Smooth muscle cell (in vitro differentiated cells): ENCODE measurements around the gene MAP3K5. TPM values are rescaled to one million over a fixed set of nuclear protein-coding genes. Genes with fewer than 3 reads are reported as not detected.

Experiments
- DNase-seq: peaks from one replicate; lab custom pipeline; 2025; ENCODE audit not compliant: unreplicated experiment; lab: John Stamatoyannopoulos, UW
- H2AFZ ChIP-seq: fragments of 200-600 bp; sonication (generic); 2 replicates; pipeline ENCODE4 v1.6.0; 2016; ENCODE audit warnings: antibody characterized with exemption, low read depth, mild to moderate bottlenecking
- H3F3A ChIP-seq: fragments of 200-600 bp; sonication (generic); 2 replicates; pipeline ENCODE4 v1.6.0; 2017; ENCODE audit warnings: antibody characterized with exemption, low read depth
- H3K27ac ChIP-seq: fragments of 200-600 bp; sonication (generic); 2 replicates; pipeline ENCODE4 v1.5.1; 2016; ENCODE audit warnings: low read depth, mild to moderate bottlenecking
- H3K27me3 ChIP-seq: fragments of 200-600 bp; sonication (generic); 2 replicates; pipeline ENCODE4 v1.6.1; 2016; ENCODE audit warnings: low read depth, mild to moderate bottlenecking
- H3K36me3 ChIP-seq: fragments of 200-600 bp; sonication (generic); 2 replicates; pipeline ENCODE4 v1.5.1; 2016; ENCODE audit warnings: low read depth
- H3K4me1 ChIP-seq: fragments of 200-600 bp; sonication (generic); 2 replicates; pipeline ENCODE4 v1.5.1; 2016; ENCODE audit warnings: low read depth
- H3K4me2 ChIP-seq: fragments of 200-600 bp; sonication (generic); 2 replicates; pipeline ENCODE4 v1.6.0; 2016; ENCODE audit warnings: mild to moderate bottlenecking
- H3K4me3 ChIP-seq: fragments of 200-600 bp; sonication (generic); 2 replicates; pipeline ENCODE4 v1.5.1; 2016; ENCODE audit warnings: mild to moderate bottlenecking
- H3K79me2 ChIP-seq: fragments of 200-600 bp; sonication (generic); 2 replicates; pipeline ENCODE4 v1.6.0; 2016; ENCODE audit warnings: low read depth, mild to moderate bottlenecking
- H3K9ac ChIP-seq: fragments of 200-600 bp; sonication (generic); 2 replicates; pipeline ENCODE4 v1.6.0; 2016; ENCODE audit warnings: low read depth
- H3K9me3 ChIP-seq: fragments of 200-600 bp; sonication (generic); replicated peaks from 2 replicates; pipeline ENCODE4 v1.5.1; 2016; ENCODE audit warnings: low read depth
- H4K20me1 ChIP-seq: fragments of 200-600 bp; sonication (generic); 2 replicates; pipeline ENCODE4 v1.6.0; 2016; ENCODE audit warnings: low read depth
- WGBS: methylation state at CpG from one replicate; pipeline ENCODE4 v1.1.7; 2016; ENCODE audit warnings: low lambda C conversion rate; 5-methylcytosine and 5-hydroxymethylcytosine counted together
- polyA plus RNA-seq: library from polyadenylated mRNA; unstranded; fragments of >200 nt; fragmentation: Nextera tagmentation; extraction: Ambion mirVana; gene quantifications from 2 replicates; pipeline ENCODE4 v1.2.1, GENCODE V29; 2016
- total RNA-seq: library from RNA; depleted of rRNA; stranded (reverse); fragments of >200 nt; gene quantifications from 2 replicates; pipeline ENCODE4 v1.2.3, GENCODE V29; 2014
- TF ChIP-seq, protein P1 (sequence below): fragments of 200-600 bp; sonication (generic); IDR thresholded peaks from 2 replicates; pipeline ENCODE4 v1.5.1; 2017; ENCODE audit warnings: borderline replicate concordance, mild to moderate bottlenecking, antibody characterized with exemption; ENCODE audit not compliant: insufficient read depth, poor library complexity, severe bottlenecking

MAP3K5 gene
- total and polyA plus RNA-seq, 2 experiments from 2014 or later: 0.93 to 2.1 TPM

DNA sequence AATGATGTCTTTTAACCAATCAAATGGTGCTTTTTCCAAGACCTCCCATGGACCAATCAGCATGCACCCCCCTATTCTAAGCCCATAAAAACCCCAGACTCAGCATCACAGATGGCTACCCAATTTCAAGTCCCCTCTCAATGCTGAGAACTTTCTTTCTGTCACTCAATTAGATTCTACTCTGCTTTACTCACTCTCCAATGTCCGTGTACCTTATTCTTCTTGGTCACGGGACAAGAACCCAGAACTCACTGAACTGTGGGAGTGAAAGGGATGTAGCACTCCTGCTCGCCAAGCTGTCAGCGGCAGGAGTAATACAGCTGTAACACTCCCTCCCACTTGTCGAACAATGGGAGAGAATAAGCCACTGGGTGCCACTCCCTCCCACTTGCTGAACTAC, 221.2 kb downstream of the MAP3K5 start:
- Histone ChIP-seq H3K4me3 (no peak overlapping the region), H3F3A (no peaks in the 10 kb centered on the region), H4K20me1 (no peaks in the 10 kb centered on the region), H3K9ac (no peak overlapping the region), H3K27me3 (no peaks in the 10 kb centered on the region), H3K9me3 (no peaks in the 10 kb centered on the region), H3K36me3 (no peaks in the 10 kb centered on the region), H3K4me2 (no peak overlapping the region), H3K4me1 (no peaks in the 10 kb centered on the region), H3K27ac (no peak overlapping the region), H3K79me2 (no peaks in the 10 kb centered on the region), H2AFZ (no peak overlapping the region)
- TF ChIP-seq, protein P1, sequence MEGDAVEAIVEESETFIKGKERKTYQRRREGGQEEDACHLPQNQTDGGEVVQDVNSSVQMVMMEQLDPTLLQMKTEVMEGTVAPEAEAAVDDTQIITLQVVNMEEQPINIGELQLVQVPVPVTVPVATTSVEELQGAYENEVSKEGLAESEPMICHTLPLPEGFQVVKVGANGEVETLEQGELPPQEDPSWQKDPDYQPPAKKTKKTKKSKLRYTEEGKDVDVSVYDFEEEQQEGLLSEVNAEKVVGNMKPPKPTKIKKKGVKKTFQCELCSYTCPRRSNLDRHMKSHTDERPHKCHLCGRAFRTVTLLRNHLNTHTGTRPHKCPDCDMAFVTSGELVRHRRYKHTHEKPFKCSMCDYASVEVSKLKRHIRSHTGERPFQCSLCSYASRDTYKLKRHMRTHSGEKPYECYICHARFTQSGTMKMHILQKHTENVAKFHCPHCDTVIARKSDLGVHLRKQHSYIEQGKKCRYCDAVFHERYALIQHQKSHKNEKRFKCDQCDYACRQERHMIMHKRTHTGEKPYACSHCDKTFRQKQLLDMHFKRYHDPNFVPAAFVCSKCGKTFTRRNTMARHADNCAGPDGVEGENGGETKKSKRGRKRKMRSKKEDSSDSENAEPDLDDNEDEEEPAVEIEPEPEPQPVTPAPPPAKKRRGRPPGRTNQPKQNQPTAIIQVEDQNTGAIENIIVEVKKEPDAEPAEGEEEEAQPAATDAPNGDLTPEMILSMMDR: no peak
- WGBS: 92% methylated on average over 5 of the region's 5 CpGs
- DNase-seq: no peak

DNA sequence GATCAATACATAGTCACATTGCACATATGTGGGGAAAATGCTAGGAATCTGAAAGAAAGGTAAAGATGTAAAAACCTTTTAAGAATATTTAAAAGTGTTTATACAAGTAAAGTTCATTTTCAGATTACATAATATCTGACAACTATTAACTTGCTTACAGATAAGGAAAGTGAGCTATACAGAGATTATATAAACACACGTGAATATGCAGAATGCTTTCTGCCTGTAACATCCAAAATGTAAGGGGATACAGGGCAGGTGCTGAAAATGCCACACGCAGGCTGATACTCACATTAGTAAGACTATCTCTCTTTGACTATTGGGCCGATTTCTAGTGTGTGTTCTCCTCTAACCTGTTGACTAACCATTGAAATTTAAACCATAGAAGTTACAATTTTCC, 224.1 kb downstream of the MAP3K5 start:
- H3F3A ChIP-seq: no peaks in the 10 kb centered on the region
- H3K9ac ChIP-seq: no peak overlapping the region
- no peak overlapping the region for H2AFZ ChIP-seq
- H3K4me1 ChIP-seq: no peaks in the 10 kb centered on the region
- H3K27me3 ChIP-seq: peaks cover 8% of the 10 kb centered on the region
- no peak overlapping the region for H3K4me2 ChIP-seq
- H3K79me2 ChIP-seq: no peaks in the 10 kb centered on the region
- no peaks in the 10 kb centered on the region for H3K36me3 ChIP-seq
- no peaks in the 10 kb centered on the region for H4K20me1 ChIP-seq
- no peak overlapping the region for H3K4me3 ChIP-seq
- WGBS: 93% methylated on average over 3 of the region's 3 CpGs
- DNase-seq: no peak
- TF ChIP-seq, protein P1: no peak
- no peaks in the 10 kb centered on the region for H3K9me3 ChIP-seq
- no peak overlapping the region for H3K27ac ChIP-seq

DNA sequence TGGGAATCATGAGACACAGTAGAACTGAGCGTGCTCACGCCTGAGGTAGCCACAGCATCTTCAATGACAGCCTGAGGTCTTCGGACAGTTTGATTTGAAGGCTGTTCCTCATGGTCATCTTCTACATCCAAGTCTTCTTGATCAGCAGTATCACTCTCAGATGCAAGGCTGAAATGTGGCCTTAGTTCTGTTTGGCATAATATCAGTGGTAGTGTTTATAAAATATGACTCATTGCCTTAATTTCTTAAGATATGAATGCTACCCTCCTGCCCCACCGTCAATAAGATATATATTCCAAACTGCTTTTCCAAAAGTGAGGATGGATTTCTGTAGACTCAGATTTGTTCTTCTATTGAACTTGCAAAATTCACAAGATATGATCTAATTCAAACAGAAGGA, 224.6 kb downstream of the MAP3K5 start:
- H3F3A ChIP-seq: no peaks in the 10 kb centered on the region
- H4K20me1 ChIP-seq: no peaks in the 10 kb centered on the region
- H3K9ac ChIP-seq: no peak overlapping the region
- no peak overlapping the region for H3K4me3 ChIP-seq
- H3K27ac ChIP-seq: no peak overlapping the region
- 92% methylated on average over 4 of the region's 4 CpGs for WGBS
- H2AFZ ChIP-seq: no peak overlapping the region
- H3K27me3 ChIP-seq: peaks cover 8% of the 10 kb centered on the region
- H3K9me3 ChIP-seq: no peaks in the 10 kb centered on the region
- no peak overlapping the region for H3K4me2 ChIP-seq
- no peaks in the 10 kb centered on the region for H3K36me3 ChIP-seq
- TF ChIP-seq, protein P1: no peak
- DNase-seq: no peak
- H3K79me2 ChIP-seq: no peaks in the 10 kb centered on the region
- no peaks in the 10 kb centered on the region for H3K4me1 ChIP-seq

DNA sequence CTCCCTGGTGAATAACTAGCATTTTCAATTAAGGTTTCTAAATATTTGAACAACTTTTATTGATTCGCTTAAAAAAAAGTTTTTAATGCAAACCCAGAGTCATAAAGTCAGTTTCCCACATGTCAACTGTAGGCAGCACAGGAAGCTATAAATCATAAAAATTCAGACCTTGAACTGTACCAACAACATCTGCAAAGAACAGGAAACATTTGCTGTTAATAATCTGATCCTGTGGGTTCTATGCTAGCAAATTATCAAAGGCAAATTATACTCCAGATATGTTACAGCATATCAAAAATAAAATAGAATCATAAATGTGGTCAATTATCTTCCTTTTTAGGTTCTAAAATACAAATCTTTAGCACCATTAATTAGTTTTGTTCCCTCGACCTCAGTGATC, 225.4 kb downstream of the MAP3K5 start:
- Histone ChIP-seq H3F3A (no peaks in the 10 kb centered on the region), H3K79me2 (no peaks in the 10 kb centered on the region), H3K4me1 (no peaks in the 10 kb centered on the region), H3K27ac (no peak overlapping the region), H3K4me3 (no peak overlapping the region), H3K4me2 (no peak overlapping the region), H4K20me1 (no peaks in the 10 kb centered on the region), H2AFZ (no peak overlapping the region), H3K9ac (no peak overlapping the region), H3K27me3 (peaks cover 8% of the 10 kb centered on the region), H3K9me3 (no peaks in the 10 kb centered on the region), H3K36me3 (no peaks in the 10 kb centered on the region)
- WGBS: 86% methylated on average over 2 of the region's 2 CpGs
- TF ChIP-seq, protein P1: no peak
- no peak for DNase-seq
